Fibroblast of skin of back (primary cell): ENCODE measurements around the gene BAIAP3.

ENCODE experiments used
- DNase-seq: peaks from one replicate; pipeline ENCODE4 v3.0.0-alpha.2; 2013

Gene BAIAP3

DNA sequence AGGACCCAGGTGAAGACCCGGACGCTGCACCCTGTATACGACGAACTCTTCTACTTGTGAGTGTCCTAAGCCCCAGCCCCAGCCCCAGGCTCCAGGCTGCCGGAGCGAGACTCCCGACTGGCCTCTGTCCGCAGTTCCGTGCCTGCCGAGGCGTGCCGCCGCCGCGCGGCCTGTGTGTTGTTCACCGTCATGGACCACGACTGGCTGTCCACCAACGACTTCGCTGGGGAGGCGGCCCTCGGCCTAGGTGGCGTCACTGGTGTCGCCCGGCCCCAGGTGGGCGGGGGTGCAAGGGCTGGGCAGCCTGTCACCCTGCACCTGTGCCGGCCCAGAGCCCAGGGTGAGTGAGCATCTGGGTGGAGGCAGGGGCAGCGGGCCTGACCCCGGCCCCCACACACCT is 14.5 kb downstream of the BAIAP3 start:
- DNase-seq: no peak

DNA sequence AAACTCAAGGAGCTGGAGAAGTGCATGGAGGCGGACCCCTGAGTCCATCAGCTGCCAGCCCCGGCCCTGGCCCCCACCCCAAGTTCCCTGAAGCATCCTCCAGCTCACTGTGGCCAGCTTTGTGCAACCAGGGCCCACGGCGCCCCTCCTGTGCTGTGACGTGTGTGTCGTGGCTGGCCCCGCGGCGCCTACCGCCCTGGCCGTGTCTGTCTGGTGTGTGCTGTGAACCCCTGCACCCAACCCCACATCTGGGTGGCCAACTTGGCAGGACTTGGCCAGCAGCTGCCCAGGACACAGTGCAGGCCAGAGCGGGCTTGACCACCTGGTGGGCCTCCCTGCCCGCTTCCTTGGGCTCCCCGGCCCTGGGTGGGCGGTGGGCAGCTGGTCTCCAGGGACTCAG is 15.0 kb downstream of the BAIAP3 start:
- no peak for DNase-seq

DNA sequence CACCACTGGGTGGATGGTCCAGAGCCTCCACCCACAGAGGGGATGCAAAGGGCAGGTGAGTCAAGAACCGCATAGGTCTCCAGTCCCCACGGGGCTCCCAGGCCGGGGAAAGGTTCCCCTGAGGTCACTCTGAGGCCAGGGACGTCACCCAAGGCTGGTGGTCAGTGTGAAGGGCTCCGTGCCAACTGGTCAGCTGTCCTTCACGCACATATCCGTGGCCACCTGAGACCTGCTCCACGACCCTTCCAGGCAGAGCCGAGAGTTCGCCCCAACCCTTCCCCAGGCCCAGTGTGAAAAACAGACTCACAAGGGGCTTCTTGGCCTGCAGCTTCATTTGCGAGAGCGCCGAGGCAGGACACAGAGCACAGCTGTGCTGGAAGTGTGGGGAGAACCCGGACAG is 15.5 kb downstream of the BAIAP3 start:
- no peak for DNase-seq

DNA sequence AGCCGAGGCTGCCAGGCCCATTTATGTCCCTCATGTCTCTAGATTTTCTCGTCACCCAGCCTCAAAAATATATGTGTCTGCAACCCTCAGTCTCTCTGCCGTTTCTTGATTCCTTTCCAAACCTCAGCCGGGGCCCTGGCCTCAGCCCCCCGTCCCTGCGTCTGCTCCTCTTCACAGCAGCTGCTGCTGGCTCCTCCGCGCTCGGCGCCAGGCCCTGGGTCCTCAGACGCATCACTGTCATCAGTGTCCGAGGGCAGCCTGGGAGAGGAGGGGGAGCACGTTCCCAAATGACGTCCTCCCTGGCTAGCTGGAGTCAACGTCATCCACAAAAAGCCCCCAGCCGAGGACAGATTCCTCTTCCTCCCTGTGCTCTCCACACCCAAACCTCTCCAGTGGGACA is 15.9 kb downstream of the BAIAP3 start:
- DNase-seq: no peak

DNA sequence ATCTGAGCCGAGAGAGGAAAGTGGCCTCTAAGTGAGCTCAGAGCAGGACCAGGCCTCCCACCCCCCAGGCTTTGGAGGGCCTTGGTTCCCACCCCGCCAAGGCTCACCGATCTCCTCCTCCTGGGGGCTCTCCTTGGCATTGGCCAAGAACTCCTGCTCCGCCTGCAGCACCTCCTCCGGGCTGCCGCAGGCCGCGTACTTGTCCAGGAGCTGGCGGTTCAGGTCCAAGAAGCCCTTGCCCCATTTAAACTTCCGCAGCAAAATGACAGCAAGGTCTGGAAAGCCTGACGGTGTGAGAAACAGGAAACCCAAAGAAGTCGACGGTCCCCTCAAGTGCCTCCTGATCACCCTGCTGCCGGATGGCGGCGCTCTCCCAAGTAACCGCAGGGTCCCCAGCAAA is 16.5 kb downstream of the BAIAP3 start:
- no peak for DNase-seq

DNA sequence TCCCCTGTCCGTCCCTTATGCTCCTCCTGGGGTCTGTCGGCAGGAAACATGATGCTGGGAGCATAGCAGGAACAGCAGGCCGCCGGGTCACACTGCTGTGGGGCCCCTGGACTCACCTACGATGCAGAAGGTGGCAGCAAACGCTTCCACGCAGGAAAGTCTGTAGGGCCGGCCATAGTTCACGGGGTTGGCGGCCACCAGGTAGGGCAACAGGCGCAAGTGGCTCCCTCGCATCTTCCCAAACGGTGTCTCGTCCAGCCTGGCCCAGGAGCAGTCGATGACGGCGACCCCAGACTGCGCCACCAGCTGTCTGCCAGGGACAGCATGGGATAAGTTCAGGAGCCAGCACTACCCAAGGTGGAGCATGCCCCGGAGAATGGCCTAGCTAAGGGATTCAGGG is 17.2 kb downstream of the BAIAP3 start:
- no peak for DNase-seq

DNA sequence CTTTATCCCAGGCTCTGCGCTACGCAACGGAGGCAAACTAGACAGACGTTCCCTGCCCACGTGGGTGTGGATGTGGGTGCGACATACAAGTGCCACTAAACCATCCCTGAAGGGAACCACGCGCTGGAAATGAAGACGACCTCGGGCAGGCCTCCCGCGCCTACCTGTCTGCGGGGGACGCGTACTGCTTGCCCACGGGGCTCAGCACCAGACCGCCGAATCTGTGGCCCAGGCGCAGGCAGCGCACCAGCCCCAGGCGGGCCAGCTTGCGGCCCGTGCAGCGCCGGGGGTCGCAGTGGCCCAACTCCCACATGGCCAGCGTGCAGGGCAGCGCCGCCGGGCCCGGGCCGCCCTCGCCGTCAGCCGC is 17.8 kb downstream of the BAIAP3 start:
- DNase-seq: no peak

DNA sequence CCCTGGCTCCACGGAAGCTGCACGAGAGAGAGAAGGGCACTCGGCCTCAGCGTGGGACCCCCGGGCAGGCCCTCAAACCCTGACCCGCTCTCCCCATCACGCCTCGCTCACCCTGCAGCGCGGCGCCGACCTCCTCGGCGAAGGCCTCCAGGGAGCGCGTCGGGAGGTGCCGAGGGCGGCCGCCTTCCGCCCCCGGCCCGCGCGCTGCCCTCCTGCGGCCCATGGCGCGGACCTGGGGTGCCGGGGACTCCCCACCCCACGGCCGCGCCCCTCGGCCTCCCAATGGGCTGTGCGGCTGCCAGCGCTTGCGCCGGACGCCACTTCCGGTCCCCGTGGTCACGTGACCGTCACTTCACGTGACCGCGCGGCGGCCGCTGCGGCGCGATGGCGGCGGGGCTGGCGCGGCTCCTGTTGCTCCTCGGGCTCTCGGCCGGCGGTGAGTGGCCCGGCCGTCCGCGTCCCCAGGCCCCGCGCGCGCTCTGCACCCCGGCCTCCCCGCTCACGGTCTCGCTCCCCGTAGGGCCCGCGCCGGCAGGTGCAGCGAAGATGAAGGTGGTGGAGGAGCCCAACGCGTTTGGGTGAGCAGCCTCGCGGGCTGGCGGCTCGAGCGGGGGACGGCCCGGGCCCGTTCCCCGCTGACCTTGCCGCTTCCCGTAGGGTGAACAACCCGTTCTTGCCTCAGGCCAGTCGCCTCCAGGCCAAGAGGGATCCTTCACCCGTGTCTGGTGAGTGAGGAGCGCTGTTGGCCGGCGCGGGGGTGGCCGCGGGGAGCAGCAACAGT is 18.3 kb downstream of the BAIAP3 start, which contains the start of the genes GNPTG and TSR3:
GNPTG (plus strand) TSS at position 350 of the 781 bp plus-strand sequence; CDS start at position 385, 35 bp downstream.
TSR3 (minus strand) TSS at position 297 of the 781 bp plus-strand sequence; CDS start at position 223, 74 bp downstream.
- peak; percentile 86 for DNase-seq

DNA sequence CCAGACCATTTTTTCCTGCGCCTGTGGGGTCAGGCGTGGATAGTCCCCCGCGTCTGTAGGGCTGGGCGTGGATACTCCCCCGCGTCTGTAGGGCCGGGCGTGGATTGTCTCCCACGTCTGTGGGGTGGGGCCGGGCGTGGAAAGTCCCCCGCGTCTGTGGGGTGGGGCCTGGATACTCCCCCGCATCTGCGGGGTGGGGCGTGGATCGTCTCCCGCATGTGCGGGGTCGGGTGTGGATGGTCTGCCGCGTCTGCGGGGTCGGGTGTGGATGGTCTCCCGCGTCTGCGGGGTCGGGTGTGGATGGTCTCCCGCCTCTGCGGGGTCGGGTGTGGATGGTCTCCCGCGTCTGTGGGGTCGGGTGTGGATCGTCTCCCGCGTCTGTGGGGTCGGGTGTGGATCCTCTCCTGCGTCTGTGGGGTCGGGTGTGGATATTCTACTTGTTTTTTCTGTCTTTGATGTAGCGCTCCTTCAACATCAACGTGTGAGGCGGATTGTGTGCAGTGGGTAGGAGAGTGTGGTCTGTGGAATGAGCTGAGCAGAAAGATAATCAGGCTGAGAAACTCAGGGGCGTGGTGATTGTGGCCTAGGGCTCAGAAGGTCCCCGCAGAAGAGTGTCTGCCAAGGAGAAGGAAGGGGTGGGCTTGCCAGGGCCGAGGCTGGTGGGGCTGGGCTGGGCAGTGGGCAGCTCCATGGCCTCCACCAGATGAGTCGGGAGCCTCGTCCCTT is 21.5 kb downstream of the BAIAP3 start:
- DNase-seq: no peak

DNA sequence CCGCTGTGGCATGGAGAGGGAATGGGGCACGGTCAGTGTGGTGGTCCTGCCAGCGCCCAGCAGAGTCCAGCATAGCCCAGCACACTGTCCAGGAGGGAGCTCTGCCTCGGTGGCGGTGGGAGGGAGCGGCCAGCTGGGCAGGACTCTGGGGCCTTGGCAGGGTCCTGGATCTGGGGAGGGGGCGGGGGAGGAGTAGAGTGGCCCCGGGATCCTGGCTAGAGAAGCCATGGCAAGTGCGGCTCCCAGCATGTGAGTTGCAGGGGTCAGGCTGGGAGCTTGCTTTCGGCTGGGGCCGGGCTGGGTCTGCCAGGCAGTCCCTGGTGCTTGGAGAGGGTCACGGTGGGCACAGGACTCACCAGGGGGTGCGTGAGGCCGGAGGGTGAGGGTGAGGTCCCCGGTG is 22.1 kb downstream of the BAIAP3 start:
- no peak for DNase-seq

DNA sequence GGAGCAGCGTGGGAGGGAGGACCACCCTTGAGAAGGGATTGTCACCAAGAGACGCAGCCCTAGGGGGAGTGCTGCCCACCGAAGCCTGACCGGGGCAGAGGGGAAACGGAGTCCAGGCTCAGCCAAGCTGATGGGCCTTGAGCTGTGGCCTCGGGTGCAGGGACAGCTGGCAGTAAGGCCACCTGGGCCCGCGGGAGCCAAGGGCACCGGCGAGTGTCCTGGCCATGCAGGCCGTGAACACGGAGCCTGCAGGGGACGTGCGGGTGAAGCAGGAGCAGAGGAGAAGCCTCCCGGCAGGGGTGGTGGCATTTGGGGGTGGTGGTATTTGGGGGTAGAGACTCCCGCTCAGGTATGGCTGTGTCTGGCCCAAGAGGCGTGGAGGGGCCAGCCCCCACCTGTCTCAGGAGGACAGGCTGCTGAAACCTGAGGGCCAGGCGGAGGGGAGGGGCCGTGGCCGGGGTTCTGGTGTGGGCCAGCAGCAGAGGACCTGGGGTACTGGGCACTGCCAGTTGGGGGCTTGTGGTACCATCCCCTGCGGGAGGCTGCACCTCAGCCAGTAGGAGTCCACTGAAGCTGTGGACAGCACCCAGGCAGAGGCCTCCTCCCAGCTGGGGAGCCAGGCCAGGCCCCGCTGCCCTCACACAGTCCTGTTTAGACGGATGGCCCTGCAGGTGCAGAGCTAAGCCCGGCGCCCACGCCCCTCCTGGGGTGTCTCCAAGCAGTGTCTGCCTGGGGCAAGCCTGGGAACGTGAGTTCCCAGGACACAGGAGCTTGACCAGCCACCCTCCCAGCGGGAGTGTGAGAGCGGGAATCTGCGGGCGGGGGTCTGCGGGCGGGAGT is 22.8 kb downstream of the BAIAP3 start:
- DNase-seq: no peak

DNA sequence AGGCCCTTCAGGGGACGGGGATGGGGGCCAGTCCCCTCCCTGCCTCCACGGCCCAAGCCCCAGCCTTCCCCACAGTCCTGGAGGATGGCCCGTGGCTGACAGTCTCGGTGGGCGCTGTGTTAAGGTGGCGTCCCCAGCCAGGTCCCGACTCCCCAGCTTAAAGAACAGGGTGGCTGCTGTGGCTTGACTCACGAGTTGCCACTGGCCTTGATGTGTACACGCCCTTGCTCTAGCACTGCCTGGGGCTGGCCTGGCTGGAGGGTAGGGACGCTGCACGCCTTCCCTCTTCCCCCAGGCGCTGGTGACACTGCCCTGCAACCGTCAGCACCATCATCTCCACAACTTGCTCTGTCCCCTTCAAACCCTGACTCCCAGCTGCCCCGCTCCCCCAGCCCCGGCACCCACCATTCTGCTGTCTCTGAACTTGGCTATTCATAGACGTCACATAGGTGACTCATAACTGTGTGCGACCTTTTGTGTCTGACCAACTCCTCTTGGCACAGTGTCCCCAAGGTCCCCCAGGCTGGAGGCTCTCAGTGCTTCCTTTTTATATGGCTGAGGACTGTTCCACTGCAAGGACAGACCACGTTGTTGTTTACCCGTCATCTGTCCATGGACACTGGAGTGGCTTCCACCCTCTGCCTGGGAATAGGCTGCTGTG is 24.6 kb downstream of the BAIAP3 start:
- DNase-seq: no peak

DNA sequence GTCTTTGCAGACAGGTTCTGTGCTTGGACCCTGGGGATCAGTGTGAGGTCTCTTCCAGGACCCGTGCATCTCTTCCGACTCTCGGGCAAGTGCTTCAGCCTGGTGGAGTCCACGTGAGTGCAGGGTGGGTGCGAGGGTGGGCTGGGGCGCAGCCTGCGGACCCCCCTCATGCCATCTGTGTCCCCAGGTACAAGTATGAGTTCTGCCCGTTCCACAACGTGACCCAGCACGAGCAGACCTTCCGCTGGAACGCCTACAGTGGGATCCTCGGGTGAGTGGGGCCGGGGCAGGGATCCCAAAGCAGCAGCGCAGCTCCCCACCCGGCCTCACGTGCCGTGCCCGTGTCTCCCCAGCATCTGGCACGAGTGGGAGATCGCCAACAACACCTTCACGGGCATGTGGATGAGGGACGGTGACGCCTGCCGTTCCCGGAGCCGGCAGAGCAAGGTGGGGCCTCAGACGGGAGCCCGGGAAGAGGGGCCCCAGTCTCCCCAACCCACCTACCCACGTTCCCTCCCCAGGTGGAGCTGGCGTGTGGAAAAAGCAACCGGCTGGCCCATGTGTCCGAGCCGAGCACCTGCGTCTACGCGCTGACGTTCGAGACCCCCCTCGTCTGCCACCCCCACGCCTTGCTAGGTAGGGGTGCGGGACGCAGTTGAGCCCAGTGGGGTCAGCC is 28.4 kb downstream of the BAIAP3 start:
- no peak for DNase-seq

DNA sequence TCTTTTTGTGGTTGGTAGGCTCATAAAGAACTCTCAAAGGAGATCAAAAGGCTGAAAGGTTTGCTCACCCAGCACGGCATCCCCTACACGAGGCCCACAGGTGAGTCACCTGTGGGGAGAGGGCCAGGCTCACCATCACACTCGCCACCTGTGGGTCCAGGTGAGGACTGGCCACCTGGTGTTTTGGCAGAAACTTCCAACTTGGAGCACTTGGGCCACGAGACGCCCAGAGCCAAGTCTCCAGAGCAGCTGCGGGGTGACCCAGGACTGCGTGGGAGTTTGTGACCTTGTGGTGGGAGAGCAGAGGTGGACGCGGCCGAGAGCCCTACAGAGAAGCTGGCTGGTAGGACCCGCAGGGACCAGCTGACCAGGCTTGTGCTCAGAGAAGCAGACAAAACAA is 29.4 kb downstream of the BAIAP3 start:
- no peak for DNase-seq

DNA sequence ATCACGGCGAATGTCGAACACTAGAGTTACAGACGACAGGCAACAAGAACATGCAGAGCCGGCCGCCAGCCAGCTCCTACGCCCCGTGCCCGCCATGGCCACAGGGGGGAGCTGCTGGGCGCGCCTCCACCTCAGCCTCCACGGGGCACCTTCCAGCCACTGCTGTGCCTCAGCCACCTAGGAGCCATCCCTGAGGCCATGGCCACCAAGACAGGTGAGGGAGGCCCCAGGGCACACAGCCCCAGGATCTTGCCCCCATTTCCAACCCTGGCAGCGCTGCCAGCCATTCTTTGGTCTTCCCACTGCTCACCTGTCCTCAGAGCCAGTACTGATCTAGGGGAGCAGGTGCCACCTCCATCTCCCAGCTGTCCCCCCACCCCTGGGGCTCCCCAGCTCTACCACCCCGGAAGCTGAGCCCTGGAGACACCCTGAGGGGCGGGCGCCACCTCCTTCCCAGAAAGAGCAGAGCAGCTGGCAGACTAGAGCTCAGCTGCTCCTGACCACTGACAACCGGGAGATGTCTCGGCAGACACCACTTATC is 30.1 kb downstream of the BAIAP3 start:
- DNase-seq: peak; percentile 20

DNA sequence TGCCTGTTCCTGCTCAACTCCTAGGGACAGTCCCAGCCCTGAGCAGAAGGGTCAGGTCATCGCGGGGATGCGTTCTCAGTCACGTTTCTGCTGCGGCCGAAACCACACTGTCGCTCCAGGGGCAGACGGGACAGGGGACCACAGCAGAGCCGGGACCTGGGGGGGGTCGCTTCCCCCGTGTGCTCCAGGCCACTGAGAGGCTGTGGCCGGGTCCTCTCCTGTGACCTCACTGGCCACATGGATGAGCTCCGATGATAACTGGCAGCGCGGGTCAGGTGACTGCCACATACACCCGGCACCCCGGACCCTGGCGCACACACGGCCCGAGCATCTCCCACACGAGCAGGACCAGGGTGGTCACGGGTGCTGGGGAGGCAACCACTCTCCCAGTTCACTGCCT is 31.1 kb downstream of the BAIAP3 start:
- DNase-seq: no peak

DNA sequence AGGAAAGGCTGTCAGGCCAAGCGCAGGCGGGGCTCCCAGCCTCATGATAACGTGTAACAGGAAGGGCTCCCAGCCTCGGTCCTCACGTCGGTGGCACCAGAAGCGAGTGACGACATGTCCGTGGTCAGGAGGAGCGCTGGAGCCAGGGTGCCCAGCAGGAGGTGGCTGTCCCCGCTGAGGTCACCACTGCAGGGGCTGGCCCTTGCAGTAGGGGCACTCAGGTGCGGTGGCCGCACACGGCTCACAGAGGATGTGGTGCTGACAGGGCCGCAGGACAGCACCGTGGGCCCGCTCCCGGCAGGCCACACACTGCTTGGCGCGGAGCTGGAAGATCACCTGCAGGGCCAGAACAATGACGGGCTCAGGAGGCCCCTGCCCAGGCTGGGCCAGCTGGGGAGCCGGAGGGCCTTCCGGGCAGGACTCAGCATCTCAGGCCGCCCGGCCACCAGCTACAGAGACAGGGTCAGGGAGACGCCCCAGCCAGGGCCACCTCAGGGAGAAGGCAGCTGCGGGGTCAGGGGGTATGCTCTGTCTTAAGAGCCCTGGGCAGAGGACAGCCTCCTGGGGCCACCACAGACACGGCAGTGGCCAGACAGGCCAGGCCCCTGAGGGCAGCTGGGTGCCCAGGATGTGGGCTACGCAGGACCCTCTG is 32.7 kb downstream of the BAIAP3 start:
- no peak for DNase-seq

DNA sequence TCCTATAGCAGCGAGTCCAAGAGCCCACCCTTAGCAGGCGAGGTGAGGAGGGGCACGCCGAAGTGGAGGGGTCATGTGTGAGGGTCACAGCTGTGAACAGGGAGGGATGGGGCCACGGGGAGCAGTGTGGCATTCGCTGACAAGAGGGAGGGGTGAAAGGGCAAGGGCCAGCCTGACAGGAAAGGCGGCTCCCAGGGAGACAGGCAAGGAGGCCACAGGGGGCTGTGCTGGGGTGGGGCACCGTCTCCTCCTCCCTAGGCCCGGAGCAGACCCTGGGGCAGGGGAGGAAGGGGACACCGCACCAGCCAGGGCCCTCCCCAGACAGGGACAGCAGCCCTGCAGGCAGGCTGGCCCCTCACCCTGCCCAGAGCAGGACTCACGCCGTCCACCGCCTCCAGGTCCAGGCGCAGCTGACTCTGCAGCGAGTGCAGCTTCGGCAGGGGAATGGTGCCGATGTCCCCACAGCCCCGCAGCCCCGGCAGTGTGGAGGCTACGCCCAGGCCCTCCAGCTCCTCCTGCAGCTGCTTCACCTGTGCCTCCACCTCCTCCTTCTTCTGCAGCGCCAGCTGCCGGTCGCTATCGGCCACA is 33.4 kb downstream of the BAIAP3 start:
- no peak for DNase-seq

DNA sequence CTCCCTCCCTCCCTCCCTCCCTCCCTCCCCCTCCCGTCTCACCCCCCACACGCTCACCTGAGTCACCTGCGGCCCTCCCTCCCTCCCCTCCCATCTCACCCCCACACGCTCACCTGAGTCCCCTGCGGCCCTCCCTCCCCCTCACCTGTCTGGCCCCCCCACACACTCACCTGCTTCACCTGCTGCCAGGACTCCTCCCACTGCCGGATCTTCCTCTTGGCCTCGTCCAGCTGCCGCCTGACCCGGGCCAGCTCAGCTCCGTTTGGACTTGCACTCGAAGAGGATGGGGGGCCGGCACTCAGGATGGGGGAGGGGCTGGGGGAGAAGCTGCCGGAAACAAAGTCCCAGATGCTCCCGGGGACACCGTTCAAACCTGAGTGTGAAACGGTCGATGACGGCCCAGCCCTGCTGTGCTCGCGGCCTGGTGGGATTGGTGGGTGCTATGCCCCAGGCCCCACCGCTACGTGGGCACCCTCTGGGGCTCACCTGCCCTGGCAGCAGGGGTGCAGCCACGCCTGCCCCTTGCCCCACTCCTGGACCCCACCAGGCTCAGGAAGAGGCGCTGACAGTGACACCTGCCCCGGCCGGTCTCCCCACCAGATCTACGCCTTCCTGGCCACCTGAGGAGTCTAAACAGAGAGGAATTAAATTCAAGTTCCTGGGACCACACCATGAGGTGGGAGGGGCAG is 34.2 kb downstream of the BAIAP3 start:
- no peak for DNase-seq
